ENCODE data around the gene TRAK2.
"Not testable (repeated sequence)": the region's sequence is repeated elsewhere in the genome, so short reads cannot be mapped to it uniquely, and the experiment has no call there.

Gene TRAK2

GRCh38 chr2:201383136-201383535 lies 68.1 kb downstream of the TRAK2 start:
- TF ChIP-seq CTCF (IDR thresholded peaks at IDR 0.05; ENCODE audit: low read length, missing control alignments) = no peak
- DNase-seq (ENCODE audit: low read depth) = no peak
- H3K4me3 ChIP-seq (replicated peaks; ENCODE audit: low read depth, low read length) = no peak overlapping the region

GRCh38 chr2:201378496-201379397 lies 72.5 kb downstream of the TRAK2 start:
- TF ChIP-seq CTCF (IDR thresholded peaks at IDR 0.05; ENCODE audit: low read length, missing control alignments) = no peak

GRCh38 chr2:201377218-201377617 lies 74.0 kb downstream of the TRAK2 start:
- no peak overlapping the region for H3K4me3 ChIP-seq (replicated peaks; ENCODE audit: low read depth, low read length)
- no peak for TF ChIP-seq CTCF (IDR thresholded peaks at IDR 0.05; ENCODE audit: low read length, missing control alignments)
- no peak for DNase-seq (ENCODE audit: low read depth)

More at GRCh38 chr2:201378496-201379397, 72.5 kb downstream of the TRAK2 start:
- peak; percentile 53 for DNase-seq (ENCODE audit: low read depth)
- H3K4me3 ChIP-seq (replicated peaks; ENCODE audit: low read depth, low read length) = no peak overlapping the region

- TF ChIP-seq CTCF (IDR thresholded peaks at IDR 0.05; ENCODE audit: low read length, missing control alignments) = no peak
These were observed 81.5 kb downstream of the TRAK2 start for GRCh38 chr2:201369775-201370174.

GRCh38 chr2:201369318-201369717 lies 81.9 kb downstream of the TRAK2 start:
- H3K4me3 ChIP-seq (replicated peaks; ENCODE audit: low read depth, low read length); DNase-seq (ENCODE audit: low read depth): not testable (repeated sequence)

More at GRCh38 chr2:201369775-201370174, 81.5 kb downstream of the TRAK2 start:
- H3K4me3 ChIP-seq (replicated peaks; ENCODE audit: low read depth, low read length) = no peak overlapping the region
- no peak for DNase-seq (ENCODE audit: low read depth)

- TF ChIP-seq CTCF (IDR thresholded peaks at IDR 0.05; ENCODE audit: low read length, missing control alignments) = no peak
- no peak overlapping the region for H3K4me3 ChIP-seq (replicated peaks; ENCODE audit: low read depth, low read length)
- DNase-seq (ENCODE audit: low read depth) = no peak
These were observed 85.1 kb downstream of the TRAK2 start for GRCh38 chr2:201366146-201366545.

GRCh38 chr2:201363857-201364560 lies 87.2 kb downstream of the TRAK2 start:
- peak; percentile 73 for DNase-seq (ENCODE audit: low read depth)
- TF ChIP-seq CTCF (IDR thresholded peaks at IDR 0.05; ENCODE audit: low read length, missing control alignments) = peak; percentile 93
- no peak overlapping the region for H3K4me3 ChIP-seq (replicated peaks; ENCODE audit: low read depth, low read length)
